ENCODE measurements around the gene GALNT18.

The GALNT18 gene

GRCh38 chr11:11621573-11622339, at the start of gene GALNT18:
GALNT18 (minus strand) TSS chr11:11622005.
- DNase-seq (ENCODE audit: low spot score) = peak; percentile 91

- DNase-seq (ENCODE audit: low spot score) = no peak
Measured at GRCh38 chr11:11670574-11670973, 48.8 kb upstream of the GALNT18 start.

GRCh38 chr11:11669233-11669846, 47.5 kb upstream of the GALNT18 start:
- peak; percentile 1 for DNase-seq (ENCODE audit: low spot score)

GRCh38 chr11:11668781-11669180, 47.0 kb upstream of the GALNT18 start:
- DNase-seq (ENCODE audit: low spot score) = no peak

- no peak for DNase-seq (ENCODE audit: low spot score)
Measured at GRCh38 chr11:11668274-11668673, 46.5 kb upstream of the GALNT18 start.

- no peak for DNase-seq (ENCODE audit: low spot score)
Measured at GRCh38 chr11:11667056-11667455, 45.3 kb upstream of the GALNT18 start.

GRCh38 chr11:11665407-11665806, 43.6 kb upstream of the GALNT18 start:
- DNase-seq (ENCODE audit: low spot score) = no peak

GRCh38 chr11:11663907-11664306, 42.1 kb upstream of the GALNT18 start:
- DNase-seq (ENCODE audit: low spot score) = no peak

- no peak for DNase-seq (ENCODE audit: low spot score)
Measured at GRCh38 chr11:11662578-11662977, 40.8 kb upstream of the GALNT18 start.

GRCh38 chr11:11661326-11662040, 39.7 kb upstream of the GALNT18 start:
- DNase-seq (ENCODE audit: low spot score) = no peak

- no peak for DNase-seq (ENCODE audit: low spot score)
Measured at GRCh38 chr11:11660363-11660740, 38.5 kb upstream of the GALNT18 start.

GRCh38 chr11:11659567-11660362, 38.0 kb upstream of the GALNT18 start:
- DNase-seq (ENCODE audit: low spot score) = no peak

- DNase-seq (ENCODE audit: low spot score) = no peak
Measured at GRCh38 chr11:11657218-11657955, 35.6 kb upstream of the GALNT18 start.

- peak; percentile 63 for DNase-seq (ENCODE audit: low spot score)
Measured at GRCh38 chr11:11641581-11641980, 19.8 kb upstream of the GALNT18 start.

GRCh38 chr11:11640996-11641395, 19.2 kb upstream of the GALNT18 start:
- no peak for DNase-seq (ENCODE audit: low spot score)

GRCh38 chr11:11640152-11640551, 18.3 kb upstream of the GALNT18 start:
- no peak for DNase-seq (ENCODE audit: low spot score)

- no peak for DNase-seq (ENCODE audit: low spot score)
Measured at GRCh38 chr11:11636671-11637070, 14.9 kb upstream of the GALNT18 start.

GRCh38 chr11:11635443-11635842, 13.6 kb upstream of the GALNT18 start:
- no peak for DNase-seq (ENCODE audit: low spot score)

GRCh38 chr11:11629368-11629767, 7.6 kb upstream of the GALNT18 start:
- no peak for DNase-seq (ENCODE audit: low spot score)

GRCh38 chr11:11628651-11629050, 6.8 kb upstream of the GALNT18 start:
- DNase-seq (ENCODE audit: low spot score) = no peak

GRCh38 chr11:11626128-11626527, 4.3 kb upstream of the GALNT18 start:
- DNase-seq (ENCODE audit: low spot score) = no peak

- no peak for DNase-seq (ENCODE audit: low spot score)
Measured at GRCh38 chr11:11624926-11625325, 3.1 kb upstream of the GALNT18 start.

All from kidney capillary endothelial cell (primary cell).